Fibroblast of villous mesenchyme (primary cell): ENCODE data around the gene SNAP29. TPM values are rescaled to one million over a fixed set of nuclear protein-coding genes. Genes with fewer than 3 reads are reported as not detected.
A peak's percentile ranks its signal among the peaks of the same experiment; 100 is the strongest.

Source experiments
- DNase-seq: peaks from one replicate; pipeline ENCODE4 v3.0.0-alpha.2; 2010; ENCODE audit warnings: low read depth
- H3K4me3 ChIP-seq: 2 replicates; pipeline ENCODE4 v1.5.1; 2011; ENCODE audit warnings: low read depth, mild to moderate bottlenecking, low read length
- CTCF ChIP-seq: IDR thresholded peaks from 2 replicates; pipeline ENCODE4 v1.5.1; 2012; ENCODE audit warnings: low read depth, mild to moderate bottlenecking, low read length; ENCODE audit not compliant: insufficient read depth
- total RNA-seq: library from RNA; depleted of rRNA; stranded (reverse); fragments of >200 nt; gene quantifications from 2 replicates; pipeline ENCODE4 v1.2.3, GENCODE V29; 2012

SNAP29 gene
- total RNA-seq, 1 donor: 14.7 TPM

- H3K4me3 ChIP-seq: peak overlapping the region; percentile 85
- no peak for DNase-seq
- TF ChIP-seq CTCF: no peak
Measured at GRCh38 chr22:20859615-20860014, 808 bp downstream of the SNAP29 start.

GRCh38 chr22:20862540-20862939 lies 3.7 kb downstream of the SNAP29 start:
- no peak for TF ChIP-seq CTCF
- DNase-seq: no peak
- H3K4me3 ChIP-seq: no peak overlapping the region

- no peak for TF ChIP-seq CTCF
- DNase-seq: no peak
- H3K4me3 ChIP-seq: no peak overlapping the region
Measured at GRCh38 chr22:20863366-20863765, 4.6 kb downstream of the SNAP29 start.

GRCh38 chr22:20864186-20864908 lies 5.5 kb downstream of the SNAP29 start:
- DNase-seq: peak; percentile 72
- no peak overlapping the region for H3K4me3 ChIP-seq
- TF ChIP-seq CTCF: no peak

- H3K4me3 ChIP-seq: no peak overlapping the region
- DNase-seq: no peak
- no peak for TF ChIP-seq CTCF
Measured at GRCh38 chr22:20865331-20865730, 6.5 kb downstream of the SNAP29 start.

GRCh38 chr22:20865875-20866445 lies 7.2 kb downstream of the SNAP29 start:
- no peak for DNase-seq
- no peak for TF ChIP-seq CTCF
- no peak overlapping the region for H3K4me3 ChIP-seq
